NCI-H82 treated with DMSO at 0.1 percent for 48 hours (cell line): ENCODE measurements around the gene LACTB.

ENCODE experiments used
- DNase-seq: peaks from one replicate; lab custom pipeline; 2025; ENCODE audit not compliant: unreplicated experiment; lab: John Stamatoyannopoulos, UW

The LACTB gene

GRCh38 chr15:63122002-63122875 lies 578 bp downstream of the LACTB start:
- DNase-seq = peak; percentile 13

- DNase-seq = no peak
Observed at GRCh38 chr15:63124506-63124905, 2.8 kb downstream of the LACTB start.

DNA sequence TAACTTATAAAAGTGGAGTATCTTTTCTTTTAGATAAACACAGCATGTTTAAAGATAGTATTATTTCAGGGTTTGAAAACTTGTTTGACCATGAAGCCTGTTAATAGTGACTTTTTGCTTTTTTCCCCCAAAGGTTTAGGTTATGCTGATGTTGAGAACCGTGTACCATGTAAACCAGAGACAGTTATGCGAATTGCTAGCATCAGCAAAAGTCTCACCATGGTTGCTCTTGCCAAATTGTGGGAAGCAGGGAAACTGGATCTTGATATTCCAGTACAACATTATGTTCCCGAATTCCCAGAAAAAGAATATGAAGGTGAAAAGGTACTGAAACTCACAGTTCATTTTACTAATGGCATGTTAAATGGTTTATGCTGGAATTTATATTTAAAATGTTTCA lies 5.1 kb downstream of the LACTB start:
- no peak for DNase-seq

DNA sequence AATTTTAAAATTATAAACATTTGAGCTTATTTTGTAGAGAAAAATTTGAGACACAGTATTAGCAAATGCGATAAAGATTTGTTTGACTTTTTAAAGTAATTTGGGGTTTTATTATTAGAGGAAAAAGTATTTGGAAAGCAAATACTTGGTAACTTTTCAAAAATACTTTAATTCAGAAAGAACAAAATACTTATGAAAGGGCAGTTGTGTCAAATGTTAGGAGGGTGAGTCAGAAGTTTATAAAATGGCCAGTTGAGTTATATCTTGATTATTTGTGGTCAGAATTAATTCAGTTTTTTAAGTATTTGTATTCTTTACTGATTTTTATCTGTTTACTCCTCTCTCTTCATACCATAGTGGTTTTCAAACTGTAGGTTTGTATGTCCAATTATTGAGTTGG lies 12.1 kb downstream of the LACTB start:
- no peak for DNase-seq

- no peak for DNase-seq
Observed at GRCh38 chr15:63134245-63134985, 12.8 kb downstream of the LACTB start.

DNA sequence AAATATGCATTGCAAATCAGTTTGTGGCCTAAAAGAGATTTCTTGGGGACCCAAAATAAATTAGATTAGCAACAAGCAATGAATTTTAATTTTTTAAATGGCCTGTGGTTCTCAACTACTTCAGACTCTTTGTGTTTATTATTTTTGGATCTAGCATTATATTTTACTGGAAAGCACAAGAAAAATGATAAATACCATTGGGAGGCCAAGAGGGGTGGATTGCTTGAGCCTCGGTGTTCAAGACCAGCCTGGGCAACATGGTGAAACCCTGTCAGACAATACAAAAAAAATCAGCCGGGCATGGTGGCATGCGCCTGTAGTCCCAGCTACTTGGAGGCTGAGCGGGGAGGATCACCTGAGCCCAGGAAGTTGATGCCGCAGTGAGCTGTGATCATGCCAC lies 13.6 kb downstream of the LACTB start:
- DNase-seq = no peak

GRCh38 chr15:63135804-63136203 lies 14.1 kb downstream of the LACTB start:
- DNase-seq = no peak

DNA sequence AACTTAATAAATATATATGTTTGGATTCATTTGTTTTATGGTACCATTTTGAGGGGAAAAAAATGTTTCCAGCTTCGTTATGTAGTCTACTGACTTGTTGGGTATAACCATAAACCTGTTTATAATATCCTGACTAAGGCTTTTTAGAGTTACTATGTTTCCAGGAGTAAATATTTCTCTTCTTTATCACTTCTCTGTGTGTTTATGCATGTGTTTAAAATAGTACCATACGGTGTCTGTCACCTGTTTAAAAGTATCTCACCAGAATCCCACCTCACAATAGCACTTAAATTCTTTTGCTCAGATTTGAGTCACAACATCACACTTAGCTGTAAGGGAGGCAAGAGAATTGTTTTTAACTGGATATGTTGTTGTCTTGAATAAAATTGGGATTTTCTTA lies 15.1 kb downstream of the LACTB start:
- DNase-seq = no peak

DNA sequence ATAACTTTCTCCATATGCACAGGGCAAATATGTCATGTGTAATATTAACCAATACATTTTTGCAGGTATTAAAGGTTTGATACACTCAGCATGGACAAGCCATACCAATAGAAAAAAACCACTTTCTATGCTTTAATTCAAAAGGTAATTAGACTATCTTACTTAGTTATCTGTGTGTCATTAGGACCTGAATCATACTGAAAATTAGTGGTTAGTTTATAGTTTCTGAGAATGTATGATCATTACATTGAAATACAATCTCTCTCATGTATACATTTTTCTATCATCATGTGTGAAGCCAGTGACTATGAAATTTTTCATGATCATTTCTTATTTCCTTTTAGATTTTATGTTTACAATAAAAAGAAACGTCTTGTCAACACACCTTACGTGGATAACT lies 19.3 kb downstream of the LACTB start:
- no peak for DNase-seq

- DNase-seq = no peak
Observed at GRCh38 chr15:63145426-63145825, 23.8 kb downstream of the LACTB start.

GRCh38 chr15:63146684-63147083 lies 25.0 kb downstream of the LACTB start:
- no peak for DNase-seq

- no peak for DNase-seq
Observed at GRCh38 chr15:63151665-63152064, 30.0 kb downstream of the LACTB start.

DNA sequence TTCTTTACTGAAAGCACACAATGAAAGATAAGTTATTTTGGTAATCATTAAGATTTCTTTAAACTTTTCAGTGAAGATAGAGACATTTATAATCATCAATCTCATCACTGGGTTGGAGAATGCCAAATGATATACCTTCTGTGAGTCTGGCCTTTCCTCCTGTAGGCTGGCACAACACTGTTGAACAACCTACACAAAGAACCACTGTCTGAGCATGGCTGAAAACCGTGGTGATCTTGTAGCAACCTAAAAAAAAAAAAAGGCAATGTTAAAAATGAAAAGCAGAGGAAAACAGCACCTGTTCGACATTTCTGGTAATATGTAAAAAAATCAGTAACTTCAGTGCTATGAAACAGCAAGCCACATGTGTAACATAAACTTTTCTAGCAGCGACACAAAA lies 33.8 kb downstream of the LACTB start:
- DNase-seq = no peak

GRCh38 chr15:63156086-63156710 lies 34.5 kb downstream of the LACTB start:
- DNase-seq = no peak

- DNase-seq = no peak
Observed at GRCh38 chr15:63156755-63157117, 35.1 kb downstream of the LACTB start.

DNA sequence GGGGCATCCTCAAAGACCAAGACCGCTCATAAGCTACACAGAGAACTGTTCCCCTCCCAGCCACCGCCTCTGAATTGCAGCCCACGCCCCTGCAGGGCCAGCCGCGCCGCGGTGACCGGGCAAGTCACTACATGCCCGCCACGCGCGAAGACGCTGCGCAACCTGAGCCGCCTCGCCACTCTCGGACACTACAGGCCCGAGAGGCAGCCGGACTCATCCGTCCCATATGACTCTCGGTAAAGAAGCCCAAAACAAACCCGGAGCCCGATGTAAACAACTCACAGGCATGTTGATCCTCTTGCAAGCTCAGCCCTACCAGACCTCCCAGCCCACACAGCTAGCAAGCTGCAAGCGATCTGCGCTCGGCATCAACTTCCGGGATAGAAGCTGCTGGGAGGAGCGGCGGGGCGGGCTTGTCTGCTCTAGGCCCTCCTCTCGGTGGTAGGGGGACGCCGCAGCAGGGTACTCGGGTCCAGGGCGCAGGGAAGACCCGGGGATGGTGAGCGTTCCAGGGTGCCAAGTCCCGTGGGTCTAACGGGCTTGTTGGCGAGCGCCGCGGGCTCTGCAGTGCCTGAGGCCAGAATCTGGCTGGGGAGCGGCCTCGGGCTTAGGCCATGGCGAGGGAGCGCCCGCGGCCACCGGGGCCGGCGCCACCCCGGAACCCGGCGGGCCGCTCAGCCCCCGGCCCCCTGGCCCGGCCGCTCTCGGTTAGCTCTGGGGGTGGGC lies 35.6 kb downstream of the LACTB start, which contains the start of gene RPS27L:
Gene RPS27L (minus strand): TSS at position 360 of the 726 bp plus-strand sequence. CDS start 72 bp downstream, at position 288.
- DNase-seq = peak; percentile 76

- DNase-seq = no peak
Observed at GRCh38 chr15:63157891-63158431, 36.3 kb downstream of the LACTB start.

DNA sequence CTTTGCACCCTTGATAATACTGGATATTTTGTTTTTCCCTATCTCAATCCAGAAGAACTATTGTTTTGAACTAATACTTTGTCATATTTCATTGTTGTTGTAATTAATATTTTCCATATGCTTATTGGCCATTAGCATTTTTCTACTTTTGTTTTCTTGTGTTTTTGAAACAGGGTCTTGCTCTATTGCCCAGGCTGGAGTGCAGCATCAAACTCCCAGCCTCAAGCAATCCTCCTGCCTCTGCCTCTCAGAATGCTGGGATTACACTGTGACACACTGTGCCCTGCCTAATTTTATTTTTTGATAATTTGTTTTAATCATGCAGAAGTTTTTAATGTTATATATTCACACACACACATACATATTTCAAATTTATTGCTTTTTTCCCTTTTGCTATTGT lies 39.0 kb downstream of the LACTB start:
- no peak for DNase-seq

DNA sequence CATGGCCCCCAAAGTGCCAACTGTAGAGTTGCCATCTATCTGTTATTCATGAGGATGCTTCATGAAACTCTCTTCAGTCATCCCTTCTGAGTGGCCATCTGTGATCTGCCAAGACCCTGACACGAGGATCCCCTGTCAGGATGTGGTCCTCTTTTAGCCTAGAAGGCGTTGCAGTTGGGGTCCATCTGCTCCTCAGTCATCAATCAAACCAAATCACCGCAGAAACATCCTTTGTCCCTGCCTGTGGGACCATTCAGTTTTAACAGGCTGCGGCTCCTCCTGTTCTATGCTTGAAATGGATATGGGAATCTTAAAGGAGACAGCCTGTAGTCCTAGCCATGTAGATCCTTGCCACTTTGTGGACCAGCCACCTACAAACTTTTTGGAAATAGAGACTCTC lies 41.6 kb downstream of the LACTB start:
- no peak for DNase-seq

GRCh38 chr15:63165166-63165859 lies 43.7 kb downstream of the LACTB start:
- no peak for DNase-seq
